ENCODE data around the gene SLITRK3.

DNA sequence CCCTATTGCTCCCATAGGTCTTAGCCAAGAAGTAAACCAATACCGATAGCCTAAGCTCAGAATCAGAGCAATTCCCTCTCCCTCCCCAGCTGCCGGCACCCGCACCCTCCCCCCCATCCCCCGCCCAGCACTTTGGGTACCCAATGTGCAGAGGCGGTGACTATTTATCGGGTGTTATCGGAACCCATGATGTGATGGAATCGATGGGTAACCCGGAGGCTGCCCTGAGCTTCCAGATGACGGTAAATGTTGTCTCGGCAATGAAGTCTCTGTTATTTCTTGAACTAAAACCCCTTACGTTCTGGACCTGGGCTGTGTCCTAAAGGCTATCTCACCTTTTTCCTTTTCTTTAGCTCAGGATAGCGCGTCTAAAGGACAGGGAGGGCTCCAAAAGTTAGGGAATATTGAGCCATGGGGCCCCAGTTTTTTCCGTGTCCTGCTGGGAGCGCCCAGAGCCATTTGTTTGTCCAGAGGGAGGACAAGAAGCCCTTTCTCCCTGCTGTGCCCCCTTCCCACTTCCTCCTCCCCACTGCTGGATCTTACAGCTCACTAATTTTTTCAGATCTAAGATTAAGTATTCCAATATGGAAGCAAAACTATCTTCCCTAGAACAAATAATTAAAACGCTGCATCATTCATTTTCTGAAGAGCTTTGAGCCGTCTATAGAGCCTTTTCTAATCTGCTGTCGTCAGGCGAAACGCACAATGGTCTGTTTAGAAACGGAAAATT, 1.5 kb downstream of the SLITRK3 start:
- TF ChIP-seq POLR2AphosphoS5 (IDR thresholded peaks at IDR 0.05; ENCODE audit: borderline replicate concordance, low read depth, low read length): no peak
- TF ChIP-seq FOXP2 (optimal IDR thresholded peaks at IDR 0.05; ENCODE audit: control extremely low read depth, extremely low read length, insufficient read depth): no peak

Data from SK-N-MC (cell line).